GM12874 (cell line): Measurements from ENCODE around the gene GSC.

Source experiments
- CTCF ChIP-seq: IDR thresholded peaks from 2 replicates; pipeline ENCODE4 v1.5.1; 2011; ENCODE audit warnings: low read depth, mild to moderate bottlenecking, control low read depth, low read length, moderate library complexity; ENCODE audit not compliant: insufficient read depth

GSC gene

GRCh38 chr14:94775091-94775870 lies 5.4 kb upstream of the GSC start:
- TF ChIP-seq CTCF: no peak

- no peak for TF ChIP-seq CTCF
These were observed 4.6 kb upstream of the GSC start for GRCh38 chr14:94774344-94775090.

GRCh38 chr14:94773655-94774343 lies 3.9 kb upstream of the GSC start:
- TF ChIP-seq CTCF: no peak

- no peak for TF ChIP-seq CTCF
These were observed 3.2 kb upstream of the GSC start for GRCh38 chr14:94773061-94773648.

- no peak for TF ChIP-seq CTCF
These were observed 2.6 kb upstream of the GSC start for GRCh38 chr14:94772548-94772947.

- no peak for TF ChIP-seq CTCF
These were observed 2.1 kb upstream of the GSC start for GRCh38 chr14:94771906-94772490.
